H1 (cell line): ENCODE data around the gene RESP18. TPM values are rescaled to one million over a fixed set of nuclear protein-coding genes. Genes with fewer than 3 reads are reported as not detected.
A peak's percentile ranks its signal among the peaks of the same experiment; 100 is the strongest.

Source experiments
- JUND ChIP-seq: IDR thresholded peaks from 2 replicates; pipeline ENCODE4 v1.6.1; 2011; ENCODE audit warnings: mild to moderate bottlenecking, improper control_type of control experiment, low read length
- KDM4A ChIP-seq: IDR thresholded peaks from one replicate; pipeline ENCODE4 v1.7.1; 2012; ENCODE audit warnings: low read depth, mild to moderate bottlenecking, moderate library complexity, low read length, inconsistent platforms; ENCODE audit not compliant: severe bottlenecking
- PHF8 ChIP-seq: fragments of 200-600 bp; sonication (generic); conservative IDR thresholded peaks from 2 replicates; pipeline ENCODE4 v1.7.1; 2012; ENCODE audit warnings: low read depth, mild to moderate bottlenecking, inconsistent platforms, low read length, moderate library complexity
- SIRT6 ChIP-seq: IDR thresholded peaks from one replicate; pipeline ENCODE4 v1.7.1; 2012; ENCODE audit warnings: low read length, inconsistent platforms
- SP1 ChIP-seq: IDR thresholded peaks from 2 replicates; pipeline ENCODE4 v1.6.1; 2011; ENCODE audit warnings: low read depth, low read length
- TBP ChIP-seq: IDR thresholded peaks from 2 replicates; pipeline ENCODE4 v1.6.1; 2011; ENCODE audit warnings: low read depth, low read length, improper control_type of control experiment
- polyA plus RNA-seq, 7 experiments: library from polyadenylated mRNA; depleted of rRNA in 3 of 7; stranded (reverse) in 5 of 7; unstranded in 2 of 7; fragments of >200 nt in 5 of 7; fragments of 200-250 nt in 2 of 7; gene quantifications; 1 replicate in 5 of 7; 2 replicates in 1 of 7; 4 replicates in 1 of 7; pipeline versions ENCODE4 v1.2.1 to v1.2.3, GENCODE V29; 2011 to 2013; ENCODE audit warnings: missing spikeins in 2 of 7, mixed read lengths in 2 of 7
- total RNA-seq: library from RNA; stranded (reverse); fragmentation: NEBNext Ultra II Directional; extraction: Animal tissue kit (Norgen Biotek cat#: 25700); gene quantifications from 2 replicates; pipeline ENCODE4 v1.2.1, GENCODE V29; 2021
- TF ChIP-seq, protein P1 (sequence below): fragments of 300-600 bp; sonication (generic); IDR thresholded peaks from 2 replicates; pipeline ENCODE4 v1.7.1; 2012; ENCODE audit warnings: low read length, moderate library complexity, mild to moderate bottlenecking, inconsistent platforms; ENCODE audit not compliant: insufficient replicate concordance
- TF ChIP-seq, protein P2 (sequence below): IDR thresholded peaks from 2 replicates; pipeline ENCODE4 v1.6.1; 2012; ENCODE audit warnings: low read length, inconsistent platforms

Gene RESP18
- total and polyA plus RNA-seq, 2 of the 8 experiments (the other 6 are each of a cell fraction or from before 2014, with no cell fraction given), result not detected

DNA sequence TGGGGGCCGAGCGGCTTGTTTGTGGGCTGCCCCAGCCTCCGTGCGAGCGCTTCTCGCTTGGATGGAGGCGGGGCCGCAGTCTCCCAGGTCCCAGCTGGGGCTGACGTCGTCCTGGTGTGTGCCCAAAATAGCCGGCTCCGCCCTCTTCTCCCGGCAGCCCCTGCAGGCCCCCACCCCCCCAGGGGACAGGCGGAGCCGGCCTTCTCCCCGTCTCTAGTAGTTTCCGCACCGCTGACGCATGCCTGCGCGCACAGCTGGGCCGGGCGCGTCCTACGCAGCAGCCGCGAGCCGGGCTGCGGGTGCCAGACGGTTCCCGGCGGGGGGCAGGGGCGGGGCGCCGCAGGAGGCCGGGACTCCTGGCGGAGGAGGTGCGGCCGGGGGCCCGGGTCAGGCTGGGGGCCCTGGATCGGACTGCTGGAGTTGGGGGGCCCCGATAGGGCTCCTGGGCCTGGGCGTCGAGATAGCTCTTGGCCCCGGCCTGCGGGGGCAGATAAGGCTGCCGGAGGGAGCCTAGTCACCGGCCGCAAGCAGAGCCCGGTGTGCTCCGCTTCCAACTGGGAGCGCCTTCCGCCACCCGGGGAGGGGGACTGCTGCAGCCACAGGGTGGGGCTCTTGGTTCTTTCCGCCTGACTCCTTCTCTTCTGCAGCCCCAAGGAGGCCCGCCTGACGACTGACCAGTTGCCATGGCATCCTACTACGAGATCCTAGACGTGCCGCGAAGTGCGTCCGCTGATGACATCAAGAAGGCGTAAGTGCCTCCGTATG is 53.2 kb downstream of the RESP18 start, which contains the start of gene DNAJB2 (continued):
- peak; percentile 52 for TF ChIP-seq KDM4A
- peak; percentile 60 for TF ChIP-seq PHF8
- TF ChIP-seq, protein P1, sequence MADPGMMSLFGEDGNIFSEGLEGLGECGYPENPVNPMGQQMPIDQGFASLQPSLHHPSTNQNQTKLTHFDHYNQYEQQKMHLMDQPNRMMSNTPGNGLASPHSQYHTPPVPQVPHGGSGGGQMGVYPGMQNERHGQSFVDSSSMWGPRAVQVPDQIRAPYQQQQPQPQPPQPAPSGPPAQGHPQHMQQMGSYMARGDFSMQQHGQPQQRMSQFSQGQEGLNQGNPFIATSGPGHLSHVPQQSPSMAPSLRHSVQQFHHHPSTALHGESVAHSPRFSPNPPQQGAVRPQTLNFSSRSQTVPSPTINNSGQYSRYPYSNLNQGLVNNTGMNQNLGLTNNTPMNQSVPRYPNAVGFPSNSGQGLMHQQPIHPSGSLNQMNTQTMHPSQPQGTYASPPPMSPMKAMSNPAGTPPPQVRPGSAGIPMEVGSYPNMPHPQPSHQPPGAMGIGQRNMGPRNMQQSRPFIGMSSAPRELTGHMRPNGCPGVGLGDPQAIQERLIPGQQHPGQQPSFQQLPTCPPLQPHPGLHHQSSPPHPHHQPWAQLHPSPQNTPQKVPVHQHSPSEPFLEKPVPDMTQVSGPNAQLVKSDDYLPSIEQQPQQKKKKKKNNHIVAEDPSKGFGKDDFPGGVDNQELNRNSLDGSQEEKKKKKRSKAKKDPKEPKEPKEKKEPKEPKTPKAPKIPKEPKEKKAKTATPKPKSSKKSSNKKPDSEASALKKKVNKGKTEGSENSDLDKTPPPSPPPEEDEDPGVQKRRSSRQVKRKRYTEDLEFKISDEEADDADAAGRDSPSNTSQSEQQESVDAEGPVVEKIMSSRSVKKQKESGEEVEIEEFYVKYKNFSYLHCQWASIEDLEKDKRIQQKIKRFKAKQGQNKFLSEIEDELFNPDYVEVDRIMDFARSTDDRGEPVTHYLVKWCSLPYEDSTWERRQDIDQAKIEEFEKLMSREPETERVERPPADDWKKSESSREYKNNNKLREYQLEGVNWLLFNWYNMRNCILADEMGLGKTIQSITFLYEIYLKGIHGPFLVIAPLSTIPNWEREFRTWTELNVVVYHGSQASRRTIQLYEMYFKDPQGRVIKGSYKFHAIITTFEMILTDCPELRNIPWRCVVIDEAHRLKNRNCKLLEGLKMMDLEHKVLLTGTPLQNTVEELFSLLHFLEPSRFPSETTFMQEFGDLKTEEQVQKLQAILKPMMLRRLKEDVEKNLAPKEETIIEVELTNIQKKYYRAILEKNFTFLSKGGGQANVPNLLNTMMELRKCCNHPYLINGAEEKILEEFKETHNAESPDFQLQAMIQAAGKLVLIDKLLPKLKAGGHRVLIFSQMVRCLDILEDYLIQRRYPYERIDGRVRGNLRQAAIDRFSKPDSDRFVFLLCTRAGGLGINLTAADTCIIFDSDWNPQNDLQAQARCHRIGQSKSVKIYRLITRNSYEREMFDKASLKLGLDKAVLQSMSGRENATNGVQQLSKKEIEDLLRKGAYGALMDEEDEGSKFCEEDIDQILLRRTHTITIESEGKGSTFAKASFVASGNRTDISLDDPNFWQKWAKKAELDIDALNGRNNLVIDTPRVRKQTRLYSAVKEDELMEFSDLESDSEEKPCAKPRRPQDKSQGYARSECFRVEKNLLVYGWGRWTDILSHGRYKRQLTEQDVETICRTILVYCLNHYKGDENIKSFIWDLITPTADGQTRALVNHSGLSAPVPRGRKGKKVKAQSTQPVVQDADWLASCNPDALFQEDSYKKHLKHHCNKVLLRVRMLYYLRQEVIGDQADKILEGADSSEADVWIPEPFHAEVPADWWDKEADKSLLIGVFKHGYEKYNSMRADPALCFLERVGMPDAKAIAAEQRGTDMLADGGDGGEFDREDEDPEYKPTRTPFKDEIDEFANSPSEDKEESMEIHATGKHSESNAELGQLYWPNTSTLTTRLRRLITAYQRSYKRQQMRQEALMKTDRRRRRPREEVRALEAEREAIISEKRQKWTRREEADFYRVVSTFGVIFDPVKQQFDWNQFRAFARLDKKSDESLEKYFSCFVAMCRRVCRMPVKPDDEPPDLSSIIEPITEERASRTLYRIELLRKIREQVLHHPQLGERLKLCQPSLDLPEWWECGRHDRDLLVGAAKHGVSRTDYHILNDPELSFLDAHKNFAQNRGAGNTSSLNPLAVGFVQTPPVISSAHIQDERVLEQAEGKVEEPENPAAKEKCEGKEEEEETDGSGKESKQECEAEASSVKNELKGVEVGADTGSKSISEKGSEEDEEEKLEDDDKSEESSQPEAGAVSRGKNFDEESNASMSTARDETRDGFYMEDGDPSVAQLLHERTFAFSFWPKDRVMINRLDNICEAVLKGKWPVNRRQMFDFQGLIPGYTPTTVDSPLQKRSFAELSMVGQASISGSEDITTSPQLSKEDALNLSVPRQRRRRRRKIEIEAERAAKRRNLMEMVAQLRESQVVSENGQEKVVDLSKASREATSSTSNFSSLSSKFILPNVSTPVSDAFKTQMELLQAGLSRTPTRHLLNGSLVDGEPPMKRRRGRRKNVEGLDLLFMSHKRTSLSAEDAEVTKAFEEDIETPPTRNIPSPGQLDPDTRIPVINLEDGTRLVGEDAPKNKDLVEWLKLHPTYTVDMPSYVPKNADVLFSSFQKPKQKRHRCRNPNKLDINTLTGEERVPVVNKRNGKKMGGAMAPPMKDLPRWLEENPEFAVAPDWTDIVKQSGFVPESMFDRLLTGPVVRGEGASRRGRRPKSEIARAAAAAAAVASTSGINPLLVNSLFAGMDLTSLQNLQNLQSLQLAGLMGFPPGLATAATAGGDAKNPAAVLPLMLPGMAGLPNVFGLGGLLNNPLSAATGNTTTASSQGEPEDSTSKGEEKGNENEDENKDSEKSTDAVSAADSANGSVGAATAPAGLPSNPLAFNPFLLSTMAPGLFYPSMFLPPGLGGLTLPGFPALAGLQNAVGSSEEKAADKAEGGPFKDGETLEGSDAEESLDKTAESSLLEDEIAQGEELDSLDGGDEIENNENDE, result no peak
- TF ChIP-seq SP1, result peak; percentile 78; the same call in 1 of the 2 replicates
- no peak for TF ChIP-seq SIRT6
- peak; percentile 34; the same call in 1 of the 2 replicates for TF ChIP-seq JUND
- peak; percentile 50 for TF ChIP-seq TBP
- TF ChIP-seq, protein P2, sequence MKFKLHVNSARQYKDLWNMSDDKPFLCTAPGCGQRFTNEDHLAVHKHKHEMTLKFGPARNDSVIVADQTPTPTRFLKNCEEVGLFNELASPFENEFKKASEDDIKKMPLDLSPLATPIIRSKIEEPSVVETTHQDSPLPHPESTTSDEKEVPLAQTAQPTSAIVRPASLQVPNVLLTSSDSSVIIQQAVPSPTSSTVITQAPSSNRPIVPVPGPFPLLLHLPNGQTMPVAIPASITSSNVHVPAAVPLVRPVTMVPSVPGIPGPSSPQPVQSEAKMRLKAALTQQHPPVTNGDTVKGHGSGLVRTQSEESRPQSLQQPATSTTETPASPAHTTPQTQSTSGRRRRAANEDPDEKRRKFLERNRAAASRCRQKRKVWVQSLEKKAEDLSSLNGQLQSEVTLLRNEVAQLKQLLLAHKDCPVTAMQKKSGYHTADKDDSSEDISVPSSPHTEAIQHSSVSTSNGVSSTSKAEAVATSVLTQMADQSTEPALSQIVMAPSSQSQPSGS, result peak; percentile 90
